Keratinocyte (primary cell): ENCODE data around the gene NCK1. TPM values are rescaled to one million over a fixed set of nuclear protein-coding genes. Genes with fewer than 3 reads are reported as not detected.

Source experiments
- DNase-seq: peaks from one replicate; pipeline ENCODE4 v3.0.0-alpha.2; 2011; ENCODE audit warnings: low read depth, missing footprints, low spot score
- FAIRE-seq: peaks from 2 replicates; lab custom pipeline; 2011; peaks lifted over from hg19 to GRCh38; lab: Jason Lieb, UNC
- H2AFZ ChIP-seq: 2 replicates; pipeline ENCODE4 v1.6.0; 2012; ENCODE audit warnings: low read length, control low read depth, inconsistent platforms; ENCODE audit not compliant: control insufficient read depth
- H3K27ac ChIP-seq: 2 replicates; pipeline ENCODE4 v1.5.1; 2011; ENCODE audit warnings: low read length; ENCODE audit not compliant: control insufficient read depth, insufficient read depth
- H3K27me3 ChIP-seq: 3 replicates; pipeline ENCODE4 v1.6.0; 2011; ENCODE audit warnings: low read length; ENCODE audit not compliant: control insufficient read depth, insufficient read depth; ENCODE audit errors: extremely low read depth
- H3K36me3 ChIP-seq, 2 experiments: 2 replicates in 1 of 2; 3 replicates in 1 of 2; pipeline ENCODE4 v1.5.1; 2011; ENCODE audit warnings: low read length in 2 of 2, mild to moderate bottlenecking in 1 of 2; ENCODE audit not compliant: control insufficient read depth in 2 of 2, insufficient read depth in 2 of 2; ENCODE audit errors: extremely low read depth in 1 of 2
- H3K4me1 ChIP-seq: 3 replicates; pipeline ENCODE4 v1.5.1; 2011; ENCODE audit warnings: low read length; ENCODE audit not compliant: control insufficient read depth, insufficient read depth; ENCODE audit errors: extremely low read depth
- H3K4me2 ChIP-seq: 3 replicates; pipeline ENCODE4 v1.6.0; 2011; ENCODE audit warnings: low read depth, low read length; ENCODE audit not compliant: control insufficient read depth, insufficient read depth; ENCODE audit errors: extremely low read depth
- H3K4me3 ChIP-seq, 3 experiments: fragments of 200-600 bp in 1 of 3; sonication (generic) in 1 of 3; 2 replicates in 2 of 3; 3 replicates in 1 of 3; pipeline ENCODE4 v1.5.1; 2011 to 2016; ENCODE audit warnings: low read length in 3 of 3, mild to moderate bottlenecking in 3 of 3, control low read depth in 2 of 3, inconsistent platforms in 1 of 3, low read depth in 1 of 3, mixed read lengths in 1 of 3, mixed run types in 1 of 3, moderate library complexity in 1 of 3; ENCODE audit not compliant: control insufficient read depth in 2 of 3, insufficient read depth in 2 of 3; ENCODE audit errors: extremely low read depth in 1 of 3
- H3K79me2 ChIP-seq: 2 replicates; pipeline ENCODE4 v1.6.0; 2012; ENCODE audit warnings: low read length; ENCODE audit not compliant: control insufficient read depth, insufficient read depth
- H3K9ac ChIP-seq: 3 replicates; pipeline ENCODE4 v1.6.0; 2011; ENCODE audit warnings: low read length; ENCODE audit not compliant: control insufficient read depth, insufficient read depth; ENCODE audit errors: extremely low read depth
- H3K9me1 ChIP-seq: 3 replicates; pipeline ENCODE4 v1.6.0; 2011; ENCODE audit warnings: low read length; ENCODE audit not compliant: control insufficient read depth, insufficient read depth; ENCODE audit errors: extremely low read depth
- H3K9me3 ChIP-seq: 2 replicates; pipeline ENCODE4 v1.5.1; 2012; ENCODE audit warnings: low read depth, low read length; ENCODE audit not compliant: control insufficient read depth
- H4K20me1 ChIP-seq: 3 replicates; pipeline ENCODE4 v1.6.0; 2011; ENCODE audit warnings: low read length; ENCODE audit not compliant: control insufficient read depth, insufficient read depth; ENCODE audit errors: extremely low read depth
- EZH2 ChIP-seq: IDR thresholded peaks from one replicate; pipeline ENCODE4 v1.6.1; 2012; ENCODE audit warnings: inconsistent platforms, mild to moderate bottlenecking, low read length, moderate library complexity
- dilution Hi-C: fragments of 300-500 bp; cut with MboI; formaldehyde crosslinking; loops from one replicate; pipeline ENCODE4 v1.7.0; 2020; ENCODE audit warnings: low sequenced_read_pairs; ENCODE audit not compliant: extremely low pct_ligation_motif_present
- polyA plus RNA-seq, 5 experiments: library from polyadenylated mRNA; depleted of rRNA in 3 of 5; stranded (reverse) in 3 of 5; stranded (forward) in 1 of 5; unstranded in 1 of 5; fragments of >200 nt; gene quantifications; 1 replicate in 1 of 5; 2 replicates in 3 of 5; 3 replicates in 1 of 5; pipeline versions ENCODE4 v1.2.1 to v1.2.3, GENCODE V29; 2011 to 2012; ENCODE audit warnings: missing spikeins in 2 of 5, low read depth in 1 of 5, low replicate concordance in 1 of 5
- TF ChIP-seq, protein P1 (sequence below), 3 experiments: IDR thresholded peaks in 1 of 3; conservative IDR thresholded peaks in 1 of 3; optimal IDR thresholded peaks in 1 of 3; 2 replicates in 2 of 3; 3 replicates in 1 of 3; pipeline versions ENCODE3 to v1.5.1; 2011; ENCODE audit warnings: low read length in 3 of 3, mild to moderate bottlenecking in 3 of 3, moderate library complexity in 2 of 3, control low read depth in 1 of 3, inconsistent platforms in 1 of 3; ENCODE audit not compliant: insufficient read depth in 2 of 3; ENCODE audit errors: extremely low read depth in 1 of 3

The NCK1 gene
- polyA plus RNA-seq, 1 donor (not counting 4 experiments of a cell fraction or from before 2014, with no cell fraction given) = 57.9 TPM

DNA sequence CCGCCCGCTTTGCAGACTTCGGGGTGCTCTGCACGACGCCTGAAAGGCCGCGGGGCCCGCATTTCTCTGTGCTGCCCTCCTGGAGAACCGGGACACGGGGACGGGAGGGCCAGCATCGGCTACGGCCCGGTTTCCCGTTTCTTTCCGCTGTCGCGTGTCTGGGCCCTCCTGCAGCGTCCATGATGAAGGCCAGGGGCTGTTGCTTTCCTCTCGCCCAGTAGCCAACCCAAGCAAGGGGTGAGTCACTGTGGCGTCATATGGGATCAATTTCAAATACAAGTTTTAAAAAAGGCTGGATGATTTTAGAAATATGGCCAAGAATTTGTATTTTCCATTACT lies 42.6 kb upstream of the NCK1 start:
- TF ChIP-seq, protein P1, sequence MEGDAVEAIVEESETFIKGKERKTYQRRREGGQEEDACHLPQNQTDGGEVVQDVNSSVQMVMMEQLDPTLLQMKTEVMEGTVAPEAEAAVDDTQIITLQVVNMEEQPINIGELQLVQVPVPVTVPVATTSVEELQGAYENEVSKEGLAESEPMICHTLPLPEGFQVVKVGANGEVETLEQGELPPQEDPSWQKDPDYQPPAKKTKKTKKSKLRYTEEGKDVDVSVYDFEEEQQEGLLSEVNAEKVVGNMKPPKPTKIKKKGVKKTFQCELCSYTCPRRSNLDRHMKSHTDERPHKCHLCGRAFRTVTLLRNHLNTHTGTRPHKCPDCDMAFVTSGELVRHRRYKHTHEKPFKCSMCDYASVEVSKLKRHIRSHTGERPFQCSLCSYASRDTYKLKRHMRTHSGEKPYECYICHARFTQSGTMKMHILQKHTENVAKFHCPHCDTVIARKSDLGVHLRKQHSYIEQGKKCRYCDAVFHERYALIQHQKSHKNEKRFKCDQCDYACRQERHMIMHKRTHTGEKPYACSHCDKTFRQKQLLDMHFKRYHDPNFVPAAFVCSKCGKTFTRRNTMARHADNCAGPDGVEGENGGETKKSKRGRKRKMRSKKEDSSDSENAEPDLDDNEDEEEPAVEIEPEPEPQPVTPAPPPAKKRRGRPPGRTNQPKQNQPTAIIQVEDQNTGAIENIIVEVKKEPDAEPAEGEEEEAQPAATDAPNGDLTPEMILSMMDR (optimal IDR thresholded peaks at IDR 0.05 in 1 of 3, IDR thresholded peaks at IDR 0.05 in 1 of 3, conservative IDR thresholded peaks at IDR 0.05 in 1 of 3; ENCODE audit: extremely low read depth in 1 of 3, insufficient read depth in 2 of 3, low read length in 3 of 3) = no peak
- TF ChIP-seq EZH2 = no peak
- H3K9me3 ChIP-seq = no peaks in the 10 kb centered on the region
- no peak for FAIRE-seq
- peak overlapping the region; percentile 96 for H3K4me2 ChIP-seq
- peak overlapping the region; percentile 39 to 71 (median 59) for H3K4me3 ChIP-seq
- H4K20me1 ChIP-seq = no peaks in the 10 kb centered on the region
- no peaks in the 10 kb centered on the region for H3K9me1 ChIP-seq
- no peak for DNase-seq
- H3K36me3 ChIP-seq = no peaks in the 10 kb centered on the region
- H3K9ac ChIP-seq = peak overlapping the region; percentile 60
- H3K27me3 ChIP-seq = peaks cover 11% of the 10 kb centered on the region
- peak overlapping the region; percentile 20 for H3K27ac ChIP-seq
- peak overlapping the region; percentile 81 for H2AFZ ChIP-seq
- H3K79me2 ChIP-seq = no peaks in the 10 kb centered on the region
- H3K4me1 ChIP-seq = peaks cover 18% of the 10 kb centered on the region
- dilution Hi-C loops = no loop called here

DNA sequence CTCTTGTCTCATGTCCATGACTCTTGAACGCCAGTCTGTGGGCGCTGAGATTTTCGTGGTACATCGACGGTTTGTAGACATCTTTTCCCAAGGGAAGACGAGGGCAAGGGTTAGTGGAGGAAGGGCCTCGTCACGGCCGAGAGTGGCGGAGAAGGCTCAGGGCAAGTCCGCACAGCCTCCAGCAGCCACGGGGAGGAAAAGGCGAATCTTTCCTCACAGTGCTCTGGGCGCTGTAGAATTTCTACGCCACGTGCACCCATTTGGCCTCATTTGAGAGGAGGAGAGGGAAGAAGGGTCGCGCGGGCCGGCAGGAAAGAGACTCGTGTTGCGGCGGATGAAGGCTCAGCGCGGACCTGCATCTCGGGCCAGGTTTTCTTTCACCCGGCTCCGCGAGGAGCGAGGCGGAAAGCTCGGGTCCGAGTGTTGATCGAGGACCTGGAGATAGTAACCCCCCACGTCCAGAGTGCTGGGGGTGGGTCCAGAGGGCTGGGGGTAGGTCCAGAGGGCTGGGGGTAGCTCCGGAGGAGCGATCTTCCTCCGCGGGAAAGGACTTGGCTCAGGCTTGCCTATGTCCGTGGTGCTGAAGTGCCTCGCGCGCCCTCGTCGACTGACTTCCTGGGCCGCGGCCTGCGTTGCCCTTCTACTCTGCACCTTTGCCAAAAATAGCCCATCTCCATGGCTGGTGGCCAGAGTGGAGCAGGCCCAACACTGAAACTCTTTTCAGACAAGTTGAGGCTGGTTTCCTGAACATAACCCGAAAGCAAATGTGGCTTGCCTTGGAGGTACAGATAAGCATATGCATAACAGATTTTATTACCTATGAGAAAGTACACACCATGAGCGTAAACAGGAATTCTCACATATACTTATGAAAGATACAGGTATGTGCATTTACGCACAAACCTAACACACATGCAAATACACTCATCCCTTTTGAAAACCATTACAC lies 42.0 kb upstream of the NCK1 start:
- H3K79me2 ChIP-seq = no peaks in the 10 kb centered on the region
- H3K4me1 ChIP-seq = peaks cover 18% of the 10 kb centered on the region
- DNase-seq (no peak), FAIRE-seq (peak; percentile 56)
- peak overlapping the region; percentile 60 for H3K9ac ChIP-seq
- no peaks in the 10 kb centered on the region for H3K36me3 ChIP-seq
- H3K9me3 ChIP-seq = no peaks in the 10 kb centered on the region
- peak overlapping the region; percentile 5 to 71 (median 59) for H3K4me3 ChIP-seq
- H4K20me1 ChIP-seq = no peaks in the 10 kb centered on the region
- H3K27me3 ChIP-seq = peaks cover 11% of the 10 kb centered on the region
- H3K4me2 ChIP-seq = peak overlapping the region; percentile 96
- TF ChIP-seq EZH2 = no peak
- TF ChIP-seq, protein P1 (optimal IDR thresholded peaks at IDR 0.05 in 1 of 3, IDR thresholded peaks at IDR 0.05 in 1 of 3, conservative IDR thresholded peaks at IDR 0.05 in 1 of 3; ENCODE audit: extremely low read depth in 1 of 3, insufficient read depth in 2 of 3, low read length in 3 of 3) = peak in 1 of 3 experiments; percentile 10
- H3K9me1 ChIP-seq = no peaks in the 10 kb centered on the region
- peak overlapping the region; percentile 81 for H2AFZ ChIP-seq
- dilution Hi-C loops = no loop called here
- peak overlapping the region; percentile 20 for H3K27ac ChIP-seq
